Colonic mucosa (tissue), 4 donors: ENCODE measurements around the gene FRMD3. TPM values are rescaled to one million over a fixed set of nuclear protein-coding genes. Genes with fewer than 3 reads are reported as not detected.

Experiments
- DNase-seq: peaks from one replicate; pipeline ENCODE4 v3.0.0-alpha.2; 2020
- H3K27ac ChIP-seq: fragments of 200-600 bp; one replicate; pipeline ENCODE4 v1.8.0; 2021
- H3K27me3 ChIP-seq: fragments of 200-600 bp; one replicate; pipeline ENCODE4 v1.8.0; 2021
- H3K36me3 ChIP-seq: fragments of 200-600 bp; one replicate; pipeline ENCODE4 v1.8.0; 2021
- H3K4me1 ChIP-seq: fragments of 200-600 bp; one replicate; pipeline ENCODE4 v1.8.0; 2021; ENCODE audit warnings: mild to moderate bottlenecking
- H3K4me3 ChIP-seq: fragments of 200-600 bp; one replicate; pipeline ENCODE4 v1.8.0; 2021
- H3K9ac ChIP-seq, 2 donors: one replicate each; pipeline ENCODE4 v1.7.0; 2013; ENCODE audit warnings: control low read depth in 2 of 2, low read depth in 2 of 2, low read length in 2 of 2
- H3K9me3 ChIP-seq: fragments of 200-600 bp; one replicate; pipeline ENCODE4 v1.8.0; 2021
- CTCF ChIP-seq: fragments of 200-600 bp; IDR thresholded peaks from one replicate; pipeline ENCODE4 v1.8.0; 2022; ENCODE audit warnings: antibody characterized with exemption, mild to moderate bottlenecking
- intact Hi-C: fragments of 100-400 bp; cut with DNase I; formaldehyde crosslinking; loops from one replicate; pipeline ENCODE4 v1.14.1; 2022
- total RNA-seq, 2 donors: library from RNA; stranded (reverse); fragmentation: NEBNext Ultra II Directional in 1 of 2; extraction: Animal tissue kit (Norgen Biotek cat#: 25700) in 1 of 2; gene quantifications; one replicate each; pipeline ENCODE4 v1.2.1, GENCODE V29; 2021
- donor health status: healthy.
- donor health status: DM: no; HTN: no; CAD: no.
- donor health status: DM: no; HTN: no; CAD: no.

Gene FRMD3
- total RNA-seq, 2 donors from 2014 or later, result 14.7 to 21.3 TPM

DNA sequence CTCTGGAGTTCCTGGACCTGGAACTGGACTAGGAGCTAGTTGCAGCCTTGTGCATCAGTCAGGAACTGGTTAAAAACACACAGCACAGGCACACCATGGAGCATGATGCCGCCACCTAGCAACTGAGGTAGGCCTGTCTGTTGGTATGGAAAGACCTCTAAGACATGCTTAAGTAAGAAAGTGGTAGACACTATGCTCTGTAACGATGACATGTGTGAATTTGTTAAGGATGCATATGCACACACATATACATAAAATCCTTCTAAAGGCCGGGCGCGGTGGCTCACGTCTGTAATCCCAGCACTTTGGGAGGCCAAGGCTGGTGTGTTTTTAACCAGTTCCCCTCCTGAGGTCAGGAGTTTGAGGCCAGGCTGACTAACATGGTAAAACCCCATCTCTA is 338.4 kb downstream of the FRMD3 start:
- no peaks in the 10 kb centered on the region for H3K9me3 ChIP-seq
- intact Hi-C loops, result loop anchor here (5.0 to 10.0 kb wide), 2 partner anchors 345 to 397 kb away; no protein-coding TSS in a partner anchor
- DNase-seq, result no peak
- no peak overlapping the region for H3K27ac ChIP-seq
- no peaks in the 10 kb centered on the region for H3K36me3 ChIP-seq
- no peak overlapping the region for H3K4me3 ChIP-seq
- no peak for TF ChIP-seq CTCF
- no peaks in the 10 kb centered on the region for H3K4me1 ChIP-seq
- H3K9ac ChIP-seq, result no peak overlapping the region
- H3K27me3 ChIP-seq, result no peaks in the 10 kb centered on the region

DNA sequence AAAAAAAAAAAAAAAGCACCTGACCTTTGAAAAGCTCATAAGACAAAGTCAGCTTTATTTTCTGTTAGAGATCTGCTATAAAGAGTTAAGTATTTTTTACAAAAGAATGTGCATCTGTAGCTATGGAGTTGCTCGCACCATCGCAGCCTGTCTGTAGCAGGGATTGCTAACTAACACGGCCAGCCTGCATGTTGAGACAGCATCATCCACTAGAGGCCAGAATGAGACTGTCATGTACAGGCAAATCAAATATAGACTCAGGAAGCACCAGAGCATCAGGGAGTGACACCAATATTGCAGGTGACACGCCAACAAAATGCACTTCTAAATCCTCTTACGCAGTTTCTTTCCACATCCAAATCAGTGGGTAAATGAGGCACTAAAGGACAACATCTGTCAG is 339.0 kb downstream of the FRMD3 start:
- peak; percentile 40 for TF ChIP-seq CTCF
- intact Hi-C loops, result loop anchor here (10.0 kb wide), 1 partner anchor 346 kb away; no protein-coding TSS in a partner anchor

DNA sequence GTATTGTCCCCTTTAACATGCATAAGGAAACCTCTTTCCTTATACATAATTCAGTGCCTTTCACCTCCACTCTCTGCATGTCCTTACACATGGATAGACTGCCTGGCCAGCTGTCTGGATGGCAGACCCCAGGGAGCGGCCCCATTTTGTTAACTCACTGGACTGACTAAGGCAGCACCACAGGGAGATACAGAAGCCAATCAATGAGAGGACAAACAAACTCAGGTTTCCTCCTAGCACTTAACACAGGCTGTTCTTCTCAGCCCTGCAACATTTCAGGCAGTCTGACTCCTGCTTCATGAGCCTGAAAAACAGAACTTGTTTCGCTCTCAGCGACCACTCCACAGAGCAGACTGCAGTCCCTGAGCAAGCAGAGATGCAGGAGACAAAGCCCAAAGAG is 339.8 kb downstream of the FRMD3 start:
- no peak for TF ChIP-seq CTCF
- no peaks in the 10 kb centered on the region for H3K9me3 ChIP-seq
- no peak overlapping the region for H3K4me3 ChIP-seq
- no peak overlapping the region for H3K27ac ChIP-seq
- no peaks in the 10 kb centered on the region for H3K4me1 ChIP-seq
- H3K36me3 ChIP-seq, result no peaks in the 10 kb centered on the region
- no peaks in the 10 kb centered on the region for H3K27me3 ChIP-seq
- intact Hi-C loops, result loop anchor here (10.0 kb wide), 1 partner anchor 346 kb away; no protein-coding TSS in a partner anchor
- no peak overlapping the region for H3K9ac ChIP-seq
- DNase-seq, result no peak

More for the DNA sequence above, 339.0 kb downstream of the FRMD3 start:
- no peak overlapping the region for H3K27ac ChIP-seq
- H3K9me3 ChIP-seq, result no peaks in the 10 kb centered on the region
- no peaks in the 10 kb centered on the region for H3K27me3 ChIP-seq
- H3K36me3 ChIP-seq, result no peaks in the 10 kb centered on the region
- no peak overlapping the region for H3K4me3 ChIP-seq
- peak; percentile 29 for DNase-seq
- no peak overlapping the region for H3K9ac ChIP-seq
- H3K4me1 ChIP-seq, result no peaks in the 10 kb centered on the region

- Histone ChIP-seq H3K36me3 (no peaks in the 10 kb centered on the region), H3K9ac (no peak overlapping the region), H3K9me3 (no peaks in the 10 kb centered on the region), H3K27me3 (no peaks in the 10 kb centered on the region), H3K4me1 (no peaks in the 10 kb centered on the region), H3K27ac (no peak overlapping the region), H3K4me3 (no peak overlapping the region)
- no peak for DNase-seq
- TF ChIP-seq CTCF, result no peak
- intact Hi-C loops, result loop anchor here (10.0 kb wide), 1 partner anchor 347 kb away; no protein-coding TSS in a partner anchor
These were observed 340.6 kb downstream of the FRMD3 start for GRCh38 chr9:83197591-83197990.

DNA sequence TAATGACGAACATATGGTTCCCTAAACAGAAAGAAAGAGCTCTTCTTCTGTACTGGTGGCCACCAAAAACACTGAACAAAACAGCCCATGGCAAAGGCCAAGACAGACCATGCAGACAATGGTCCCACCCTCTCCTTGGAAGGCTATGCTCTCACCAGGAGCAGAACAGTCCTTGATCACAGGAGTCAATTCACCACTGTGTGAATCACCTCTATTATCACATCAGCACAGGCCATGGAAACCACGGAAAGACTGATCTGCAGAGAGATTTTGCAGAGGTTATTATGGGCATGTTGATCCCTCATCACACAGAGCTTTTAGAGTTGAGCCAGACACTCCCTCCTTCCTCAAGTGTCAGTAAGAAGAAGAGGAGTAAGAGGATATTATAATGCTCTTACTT is 341.3 kb downstream of the FRMD3 start:
- Histone ChIP-seq H3K9ac (no peak overlapping the region), H3K4me3 (no peak overlapping the region), H3K36me3 (no peaks in the 10 kb centered on the region), H3K27me3 (no peaks in the 10 kb centered on the region), H3K9me3 (no peaks in the 10 kb centered on the region), H3K4me1 (no peaks in the 10 kb centered on the region), H3K27ac (no peak overlapping the region)
- DNase-seq, result no peak
- TF ChIP-seq CTCF, result no peak
- intact Hi-C loops, result loop anchor here (10.0 kb wide), 1 partner anchor 348 kb away; no protein-coding TSS in a partner anchor

Other genes with a start within 250 kb of the FRMD3 start
- 1 to 10 TPM; 4.9 to 7.4 TPM for gene IDNK, start 84.7 kb upstream of the FRMD3 start, total RNA-seq
- 100 to 1,000 TPM in 1 of 2 donors, 10 to 100 TPM in 1; 87.3 to 101 TPM for gene UBQLN1, start 169.6 kb upstream of the FRMD3 start, total RNA-seq